ENCODE results near the gene ANKZF1. TPM values are rescaled to one million over a fixed set of nuclear protein-coding genes. Genes with fewer than 3 reads are reported as not detected.

The ANKZF1 gene
- total and polyA plus RNA-seq, 3 donors from 2014 or later = 27.9 to 56.4 (median 50.9) TPM

DNA sequence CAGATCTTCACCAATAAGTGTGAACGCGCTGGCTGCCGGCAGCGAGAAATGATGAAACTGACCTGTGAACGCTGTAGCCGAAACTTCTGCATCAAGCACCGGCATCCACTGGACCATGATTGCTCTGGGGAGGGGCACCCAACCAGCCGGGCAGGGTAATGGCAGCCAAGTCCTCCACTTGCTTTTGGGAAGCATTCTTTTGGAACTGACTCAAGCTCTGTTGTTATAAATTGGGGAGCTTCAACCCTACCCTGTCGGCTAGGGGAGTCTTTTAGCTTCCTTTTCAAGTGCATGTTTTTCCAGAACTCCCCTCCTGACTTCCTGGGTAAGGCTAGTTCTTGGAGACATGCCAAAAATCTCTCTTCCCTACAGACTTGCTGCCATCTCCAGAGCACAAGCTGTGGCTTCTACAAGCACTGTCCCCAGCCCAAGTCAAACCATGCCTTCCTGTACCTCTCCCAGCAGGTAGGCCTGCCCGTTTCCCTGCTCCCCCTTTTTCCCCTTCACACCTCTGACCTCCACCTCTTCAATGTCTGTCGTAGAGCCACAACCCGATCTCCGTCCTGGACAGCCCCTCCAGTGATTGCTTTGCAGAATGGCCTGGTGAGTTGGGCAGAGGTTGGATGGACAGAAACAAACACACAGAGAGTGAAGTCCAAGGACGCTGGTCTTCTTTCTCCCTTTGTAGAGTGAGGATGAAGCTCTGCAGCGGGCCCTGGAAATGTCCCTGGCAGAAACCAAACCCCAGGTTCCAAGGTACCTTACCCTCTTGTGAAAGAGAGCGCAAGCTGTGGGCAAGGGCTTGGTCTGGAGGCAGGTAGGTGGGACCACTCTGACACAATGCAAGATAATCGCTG is 21.5 kb upstream of the ANKZF1 start:
- Histone ChIP-seq H3K4me1 (peaks cover 18% of the 10 kb centered on the region), H3K9me3 (no peaks in the 10 kb centered on the region), H3K4me3 (no peak overlapping the region), H3K27me3 (no peaks in the 10 kb centered on the region), H3K36me3 (ENCODE audit: low read depth, missing control alignments) (no peaks in the 10 kb centered on the region), H3K27ac (peak overlapping the region; percentile 97)
- TF ChIP-seq, protein P1, sequence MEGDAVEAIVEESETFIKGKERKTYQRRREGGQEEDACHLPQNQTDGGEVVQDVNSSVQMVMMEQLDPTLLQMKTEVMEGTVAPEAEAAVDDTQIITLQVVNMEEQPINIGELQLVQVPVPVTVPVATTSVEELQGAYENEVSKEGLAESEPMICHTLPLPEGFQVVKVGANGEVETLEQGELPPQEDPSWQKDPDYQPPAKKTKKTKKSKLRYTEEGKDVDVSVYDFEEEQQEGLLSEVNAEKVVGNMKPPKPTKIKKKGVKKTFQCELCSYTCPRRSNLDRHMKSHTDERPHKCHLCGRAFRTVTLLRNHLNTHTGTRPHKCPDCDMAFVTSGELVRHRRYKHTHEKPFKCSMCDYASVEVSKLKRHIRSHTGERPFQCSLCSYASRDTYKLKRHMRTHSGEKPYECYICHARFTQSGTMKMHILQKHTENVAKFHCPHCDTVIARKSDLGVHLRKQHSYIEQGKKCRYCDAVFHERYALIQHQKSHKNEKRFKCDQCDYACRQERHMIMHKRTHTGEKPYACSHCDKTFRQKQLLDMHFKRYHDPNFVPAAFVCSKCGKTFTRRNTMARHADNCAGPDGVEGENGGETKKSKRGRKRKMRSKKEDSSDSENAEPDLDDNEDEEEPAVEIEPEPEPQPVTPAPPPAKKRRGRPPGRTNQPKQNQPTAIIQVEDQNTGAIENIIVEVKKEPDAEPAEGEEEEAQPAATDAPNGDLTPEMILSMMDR (IDR thresholded peaks at IDR 0.05) = no peak
- no peak for TF ChIP-seq POLR2A (IDR thresholded peaks at IDR 0.05)
- DNase-seq = no peak
- WGBS, 2 donors = 51 to 62% methylated on average over 17 of the region's 17 CpGs
- intact Hi-C loops (cut with DNase I; ENCODE audit: low total_unique reads) = no loop called here

DNA sequence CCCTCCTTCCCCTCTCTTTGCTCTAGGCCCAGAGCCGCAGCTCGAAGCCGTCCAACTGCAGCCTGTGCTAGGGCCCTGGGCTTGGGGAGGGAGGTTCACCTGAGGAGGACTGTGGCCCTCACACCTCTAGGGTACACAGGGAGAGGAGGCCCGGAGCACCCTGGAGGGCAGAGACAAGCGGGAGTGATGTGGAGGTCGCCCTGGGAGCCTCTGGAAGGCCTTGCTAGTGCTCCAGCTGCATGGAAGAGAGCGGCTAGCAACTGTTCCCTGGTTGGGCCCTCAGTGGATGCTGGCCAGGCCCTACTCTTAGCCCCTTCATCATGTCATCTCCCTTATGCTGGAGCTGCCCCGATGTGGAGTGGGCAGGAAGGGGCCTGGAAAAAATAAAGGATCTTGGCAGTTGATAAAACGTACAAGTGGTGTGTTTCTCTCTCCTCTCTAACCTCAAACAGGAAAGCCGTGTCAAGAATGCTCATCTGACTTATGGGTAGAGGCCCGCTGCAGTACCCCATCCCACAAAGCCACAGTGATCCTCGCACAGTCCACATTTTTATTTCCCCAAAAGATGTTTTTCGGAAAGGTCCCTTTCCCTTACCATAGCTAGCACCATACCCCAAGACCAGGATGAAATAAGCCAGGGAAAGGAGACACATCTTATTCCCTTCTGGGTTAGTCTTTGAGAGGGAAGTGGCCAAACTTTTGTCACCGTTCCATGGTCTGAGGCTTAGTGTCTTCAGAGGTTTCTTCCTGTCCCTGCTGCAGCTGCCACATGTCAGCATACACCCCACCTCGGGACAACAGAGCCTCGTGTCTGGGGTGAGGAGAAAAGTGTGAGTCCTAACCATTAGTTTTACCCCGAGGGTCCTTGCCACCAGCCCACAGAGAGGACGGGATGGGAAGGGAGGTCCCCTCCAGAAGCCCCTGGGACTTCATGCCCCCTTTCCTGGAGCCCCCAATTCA is 20.1 kb upstream of the ANKZF1 start:
- DNase-seq = peak; percentile 10
- no peaks in the 10 kb centered on the region for H3K36me3 ChIP-seq (ENCODE audit: low read depth, missing control alignments)
- WGBS, 2 donors = 83 to 89% methylated on average over 15 to 18 of the region's 18 CpGs

DNA sequence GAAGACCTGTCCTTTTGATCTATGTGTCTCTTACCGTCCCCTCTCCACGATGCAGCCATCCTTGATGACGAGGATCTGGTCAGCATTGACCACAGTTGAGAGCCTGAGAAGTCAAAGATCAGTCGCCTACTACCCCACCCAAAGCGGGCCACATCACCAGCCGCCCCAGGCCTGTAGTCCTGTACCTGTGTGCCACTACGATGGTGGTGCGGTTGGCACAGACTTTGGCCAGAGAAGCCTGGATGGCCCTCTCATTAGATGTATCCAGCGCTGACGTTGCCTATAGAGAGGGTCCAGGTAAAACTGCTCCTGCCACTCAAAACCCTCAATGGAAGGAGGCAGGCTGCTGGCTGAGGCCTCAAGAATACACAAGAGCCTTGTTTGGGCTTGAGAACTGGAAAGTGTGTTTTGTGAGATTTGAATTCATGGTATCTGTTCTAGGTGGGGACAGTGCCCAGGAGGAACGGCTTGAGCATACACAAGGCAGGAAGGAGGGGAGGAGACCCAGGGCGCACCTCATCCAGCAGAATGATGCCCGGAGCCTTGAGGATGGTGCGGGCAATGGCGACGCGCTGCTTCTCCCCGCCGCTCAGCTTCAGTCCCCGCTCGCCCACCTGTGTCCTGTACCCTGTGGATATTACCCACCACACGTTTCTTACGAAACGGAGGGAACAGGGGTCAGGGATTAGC is 19.3 kb upstream of the ANKZF1 start:
- no peak for TF ChIP-seq POLR2A (IDR thresholded peaks at IDR 0.05)
- TF ChIP-seq, protein P1 (IDR thresholded peaks at IDR 0.05) = no peak
- H3K27ac ChIP-seq = no peak overlapping the region
- peak; percentile 10 for DNase-seq
- intact Hi-C loops (cut with DNase I; ENCODE audit: low total_unique reads) = no loop called here
- no peaks in the 10 kb centered on the region for H3K27me3 ChIP-seq
- peaks cover 18% of the 10 kb centered on the region for H3K4me1 ChIP-seq
- H3K4me3 ChIP-seq = no peak overlapping the region
- 93 to 95% methylated on average over 23 to 24 of the region's 24 CpGs for WGBS, 2 donors
- H3K36me3 ChIP-seq (ENCODE audit: low read depth, missing control alignments) = no peaks in the 10 kb centered on the region
- H3K9me3 ChIP-seq = no peaks in the 10 kb centered on the region

More for the DNA sequence above, 20.1 kb upstream of the ANKZF1 start:
- H3K9me3 ChIP-seq = no peaks in the 10 kb centered on the region
- H3K27ac ChIP-seq = no peak overlapping the region
- peaks cover 18% of the 10 kb centered on the region for H3K4me1 ChIP-seq
- intact Hi-C loops (cut with DNase I; ENCODE audit: low total_unique reads) = no loop called here
- TF ChIP-seq, protein P1 (IDR thresholded peaks at IDR 0.05) = no peak
- TF ChIP-seq POLR2A (IDR thresholded peaks at IDR 0.05) = no peak
- no peaks in the 10 kb centered on the region for H3K27me3 ChIP-seq
- H3K4me3 ChIP-seq = no peak overlapping the region

DNA sequence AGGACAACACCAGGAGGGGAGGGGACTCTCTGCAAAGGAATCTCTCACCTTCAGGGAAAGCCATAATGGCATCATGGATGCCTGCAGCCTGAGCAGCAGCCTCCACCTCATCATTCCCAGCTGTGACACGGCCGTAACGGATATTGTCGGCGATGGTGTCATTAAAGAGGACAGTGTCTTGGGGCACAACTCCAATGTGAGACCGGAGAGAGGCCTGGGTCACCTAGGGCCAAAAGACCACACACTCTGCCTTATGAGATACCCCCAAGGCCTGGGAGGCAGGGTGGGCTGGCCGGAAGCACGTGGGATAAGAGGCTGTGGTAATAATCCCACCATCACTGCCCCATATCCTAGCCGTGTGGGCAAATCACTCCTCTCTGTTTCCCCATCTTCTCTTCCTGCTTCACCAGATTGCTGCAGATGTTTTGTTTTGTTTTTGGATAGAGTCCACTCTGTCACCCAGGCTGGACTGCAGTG is 18.7 kb upstream of the ANKZF1 start:
- TF ChIP-seq, protein P1 (IDR thresholded peaks at IDR 0.05) = no peak
- no peak for TF ChIP-seq POLR2A (IDR thresholded peaks at IDR 0.05)
- Histone ChIP-seq H3K27me3 (no peaks in the 10 kb centered on the region), H3K27ac (no peak overlapping the region), H3K4me1 (peaks cover 17% of the 10 kb centered on the region), H3K4me3 (no peak overlapping the region), H3K9me3 (no peaks in the 10 kb centered on the region), H3K36me3 (ENCODE audit: low read depth, missing control alignments) (no peaks in the 10 kb centered on the region)
- 89% methylated on average over 9 of the region's 9 CpGs for WGBS, 2 donors
- intact Hi-C loops (cut with DNase I; ENCODE audit: low total_unique reads) = no loop called here
- peak; percentile 8 for DNase-seq
